Neural progenitor cell (in vitro differentiated cells): ENCODE results near the gene ZBTB20. TPM values are rescaled to one million over a fixed set of nuclear protein-coding genes. Genes with fewer than 3 reads are reported as not detected.

Experiments used
- DNase-seq: peaks from one replicate; pipeline ENCODE4 v3.0.0-alpha.2; 2016; ENCODE audit warnings: low spot score
- H2AFZ ChIP-seq: fragments of 200-600 bp; sonication (generic); replicated peaks from 2 replicates; pipeline ENCODE4 v1.6.1; 2016; ENCODE audit warnings: antibody characterized with exemption
- H3F3A ChIP-seq: fragments of 200-600 bp; sonication (generic); 2 replicates; pipeline ENCODE4 v1.6.1; 2016; ENCODE audit warnings: antibody characterized with exemption, low read depth
- H3K27ac ChIP-seq: fragments of 200-600 bp; sonication (generic); 2 replicates; pipeline ENCODE4 v1.5.1; 2016; ENCODE audit warnings: mild to moderate bottlenecking
- H3K27me3 ChIP-seq: fragments of 200-600 bp; sonication (generic); 2 replicates; pipeline ENCODE4 v1.6.1; 2016; ENCODE audit warnings: mild to moderate bottlenecking, moderate library complexity
- H3K36me3 ChIP-seq: fragments of 200-600 bp; sonication (generic); 2 replicates; pipeline ENCODE4 v1.5.1; 2016
- H3K4me1 ChIP-seq: fragments of 200-600 bp; sonication (generic); 2 replicates; pipeline ENCODE4 v1.6.1; 2016; ENCODE audit warnings: mixed run types
- H3K4me2 ChIP-seq: fragments of 200-600 bp; sonication (generic); 2 replicates; pipeline ENCODE4 v1.6.1; 2016
- H3K4me3 ChIP-seq: fragments of 200-600 bp; sonication (generic); 2 replicates; pipeline ENCODE4 v1.5.1; 2016
- H3K79me2 ChIP-seq: fragments of 200-600 bp; sonication (generic); 2 replicates; pipeline ENCODE4 v1.6.1; 2016; ENCODE audit warnings: low read depth
- H3K9ac ChIP-seq: fragments of 200-600 bp; sonication (generic); 2 replicates; pipeline ENCODE4 v1.6.1; 2016
- H3K9me3 ChIP-seq: fragments of 200-600 bp; sonication (generic); 2 replicates; pipeline ENCODE4 v1.5.1; 2016; ENCODE audit warnings: low read depth
- H4K20me1 ChIP-seq: fragments of 200-600 bp; sonication (generic); 2 replicates; pipeline ENCODE4 v1.6.1; 2016; ENCODE audit warnings: low read depth
- H3K27ac Mint-ChIP-seq: 3 replicates; pipeline ENCODE4 v1.8.0; 2021; ENCODE audit warnings: mixed read lengths
- H3K27me3 Mint-ChIP-seq: 2 replicates; pipeline ENCODE4 v1.8.0; 2022; ENCODE audit warnings: low read depth, mild to moderate bottlenecking, inconsistent platforms, moderate library complexity, mixed read lengths; ENCODE audit not compliant: insufficient read depth
- H3K36me3 Mint-ChIP-seq: 3 replicates; pipeline ENCODE4 v1.8.0; 2021; ENCODE audit warnings: mixed read lengths
- H3K4me1 Mint-ChIP-seq: 3 replicates; pipeline ENCODE4 v1.8.0; 2021; ENCODE audit warnings: mixed read lengths
- H3K4me3 Mint-ChIP-seq: 3 replicates; pipeline ENCODE4 v1.8.0; 2021; ENCODE audit warnings: mild to moderate bottlenecking, moderate library complexity, mixed read lengths
- H3K9me3 Mint-ChIP-seq: 3 replicates; pipeline ENCODE4 v1.8.0; 2020; ENCODE audit warnings: mixed read lengths
- CTCF ChIP-seq: fragments of 200-600 bp; sonication (generic); IDR thresholded peaks from 2 replicates; pipeline ENCODE4 v1.5.1; 2017; ENCODE audit warnings: antibody characterized with exemption, mild to moderate bottlenecking
- EZH2 ChIP-seq: fragments of 200-600 bp; sonication (generic); IDR thresholded peaks from 2 replicates; pipeline ENCODE4 v1.6.1; 2017; ENCODE audit warnings: antibody characterized with exemption, mild to moderate bottlenecking, moderate library complexity
- EZH2phosphoT487 ChIP-seq: fragments of 200-600 bp; sonication (generic); IDR thresholded peaks from 2 replicates; pipeline ENCODE4 v1.6.1; 2017; ENCODE audit warnings: antibody characterized with exemption
- total RNA-seq: library from RNA; depleted of rRNA; stranded (reverse); fragments of >200 nt; gene quantifications from 2 replicates; pipeline ENCODE4 v1.2.3, GENCODE V29; 2015; ENCODE audit warnings: low replicate concordance

ZBTB20 gene
- total RNA-seq, 1 donor from 2014 or later, result 1.9 TPM

GRCh38 chr3:114363554-114364202 is 783.4 kb downstream of the ZBTB20 start:
- Histone ChIP-seq H2AFZ (no peak overlapping the region), H3K79me2 (no peaks in the 10 kb centered on the region), H3K27me3 (no peaks in the 10 kb centered on the region), H3K4me3 (no peak overlapping the region), H3K9ac (no peak overlapping the region), H3K27ac (no peak overlapping the region), H3K36me3 (no peaks in the 10 kb centered on the region), H3K4me2 (no peak overlapping the region), H3K9me3 (no peaks in the 10 kb centered on the region), H3K4me1 (peaks cover 19% of the 10 kb centered on the region), H3F3A (no peaks in the 10 kb centered on the region), H4K20me1 (no peaks in the 10 kb centered on the region)
- Mint-ChIP-seq H3K27ac (no peak overlapping the region), H3K9me3 (no peaks in the 10 kb centered on the region), H3K4me3 (no peak overlapping the region), H3K27me3 (no peaks in the 10 kb centered on the region), H3K36me3 (peaks cover 1% of the 10 kb centered on the region), H3K4me1 (peaks cover 14% of the 10 kb centered on the region)
- TF ChIP-seq CTCF, result no peak
- TF ChIP-seq EZH2phosphoT487, result no peak
- TF ChIP-seq EZH2, result no peak
- DNase-seq, result no peak

GRCh38 chr3:114362815-114363214 is 784.3 kb downstream of the ZBTB20 start:
- H3K4me1 ChIP-seq, result peaks cover 19% of the 10 kb centered on the region
- Mint-ChIP-seq H3K4me3 (no peak overlapping the region), H3K9me3 (no peaks in the 10 kb centered on the region), H3K27me3 (no peaks in the 10 kb centered on the region), H3K27ac (no peak overlapping the region), H3K4me1 (peaks cover 14% of the 10 kb centered on the region), H3K36me3 (peaks cover 1% of the 10 kb centered on the region)
- TF ChIP-seq EZH2 (no peak), CTCF (peak; percentile 54), EZH2phosphoT487 (no peak)
- H4K20me1 ChIP-seq, result no peaks in the 10 kb centered on the region
- no peaks in the 10 kb centered on the region for H3K9me3 ChIP-seq
- no peak overlapping the region for H2AFZ ChIP-seq
- H3K9ac ChIP-seq, result no peak overlapping the region
- DNase-seq, result no peak
- no peaks in the 10 kb centered on the region for H3K79me2 ChIP-seq
- H3K4me3 ChIP-seq, result no peak overlapping the region
- no peaks in the 10 kb centered on the region for H3K36me3 ChIP-seq
- H3K27me3 ChIP-seq, result no peaks in the 10 kb centered on the region
- no peaks in the 10 kb centered on the region for H3F3A ChIP-seq
- no peak overlapping the region for H3K27ac ChIP-seq
- H3K4me2 ChIP-seq, result no peak overlapping the region

- Histone ChIP-seq H3K9ac (no peak overlapping the region), H2AFZ (no peak overlapping the region), H3K27me3 (no peaks in the 10 kb centered on the region), H4K20me1 (peaks cover 3% of the 10 kb centered on the region), H3F3A (peaks cover 4% of the 10 kb centered on the region), H3K4me3 (no peak overlapping the region), H3K4me2 (no peak overlapping the region), H3K9me3 (no peaks in the 10 kb centered on the region), H3K36me3 (no peaks in the 10 kb centered on the region), H3K79me2 (no peaks in the 10 kb centered on the region), H3K27ac (no peak overlapping the region), H3K4me1 (peaks cover 25% of the 10 kb centered on the region)
- no peaks in the 10 kb centered on the region for H3K9me3 Mint-ChIP-seq
- H3K4me1 Mint-ChIP-seq, result peaks cover 14% of the 10 kb centered on the region
- H3K27ac Mint-ChIP-seq, result no peak overlapping the region
- DNase-seq, result no peak
- no peak overlapping the region for H3K4me3 Mint-ChIP-seq
- no peaks in the 10 kb centered on the region for H3K27me3 Mint-ChIP-seq
- TF ChIP-seq EZH2phosphoT487 (no peak), CTCF (no peak), EZH2 (no peak)
- peaks cover 1% of the 10 kb centered on the region for H3K36me3 Mint-ChIP-seq
Observed at GRCh38 chr3:114361391-114361790, 785.7 kb downstream of the ZBTB20 start.
